NCI-H82 treated with DMSO at 0.1 percent for 48 hours (cell line): ENCODE data around the gene PRRT2.

Source experiments
- DNase-seq: peaks from one replicate; lab custom pipeline; 2025; ENCODE audit not compliant: unreplicated experiment; lab: John Stamatoyannopoulos, UW

PRRT2 gene

DNA sequence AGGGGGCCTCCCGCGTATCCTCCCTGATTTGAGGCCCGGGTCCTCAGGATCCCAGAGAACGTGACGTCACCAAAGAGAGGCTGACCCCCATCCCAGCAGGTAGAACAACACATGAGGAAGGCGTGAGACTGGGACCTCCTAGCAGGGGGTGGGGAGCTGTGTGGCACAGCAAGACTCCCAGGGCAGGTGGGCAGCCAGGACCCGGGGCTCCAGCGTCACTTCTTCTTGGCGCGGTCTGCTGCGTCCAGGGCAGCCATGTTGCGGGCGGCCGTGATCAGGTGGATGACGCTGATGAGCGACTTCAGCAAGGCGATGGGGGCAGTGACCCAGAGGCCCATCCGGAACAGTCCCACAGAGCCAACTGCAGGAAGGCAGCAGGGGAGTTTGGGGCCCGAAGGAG, 47.0 kb downstream of the PRRT2 start:
- no peak for DNase-seq

DNA sequence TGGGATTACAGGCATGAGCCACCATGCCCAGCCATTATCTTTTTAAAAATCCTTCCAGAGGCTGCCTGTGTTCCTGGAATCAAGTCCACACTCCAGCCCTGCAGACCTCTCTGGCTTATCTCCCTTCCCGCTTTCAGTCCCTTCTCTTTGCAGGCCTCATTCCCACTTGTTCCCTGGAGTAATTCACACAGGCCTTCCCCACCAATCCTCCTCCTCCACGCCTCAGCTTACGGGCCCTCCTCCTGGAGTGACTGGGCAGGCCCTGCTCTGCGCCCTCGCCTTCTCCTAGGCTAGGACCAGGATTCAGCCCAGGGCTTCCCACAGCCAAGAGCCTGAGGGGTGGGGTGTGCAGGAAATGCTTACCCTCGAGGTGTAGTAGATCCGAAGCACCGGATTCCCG, 48.2 kb downstream of the PRRT2 start:
- no peak for DNase-seq

DNA sequence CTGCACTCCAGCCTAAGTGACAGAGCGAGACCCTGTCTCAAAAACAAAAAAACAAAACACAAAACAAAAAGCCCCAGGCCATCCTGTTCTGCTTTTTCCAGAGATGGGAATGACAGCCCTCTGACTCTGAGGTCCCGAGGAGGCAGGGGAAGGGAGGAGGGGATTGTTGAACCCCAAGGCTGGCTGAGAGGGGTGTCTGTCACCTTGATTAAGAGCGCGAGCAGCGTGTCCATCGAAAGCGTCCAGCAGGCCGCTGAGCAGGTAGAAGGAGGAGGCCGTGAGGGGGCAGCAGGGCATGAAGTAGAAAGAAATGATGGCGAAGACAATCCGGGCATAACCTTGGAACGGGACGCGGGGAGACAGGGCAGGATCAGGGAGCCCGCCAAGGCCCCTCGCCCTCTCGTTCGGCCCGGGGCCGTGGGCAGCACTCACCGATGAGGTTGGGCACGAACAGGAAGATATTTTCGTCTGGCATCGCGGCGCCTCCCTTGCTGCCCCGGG, 50.4 kb downstream of the PRRT2 start:
- no peak for DNase-seq

DNA sequence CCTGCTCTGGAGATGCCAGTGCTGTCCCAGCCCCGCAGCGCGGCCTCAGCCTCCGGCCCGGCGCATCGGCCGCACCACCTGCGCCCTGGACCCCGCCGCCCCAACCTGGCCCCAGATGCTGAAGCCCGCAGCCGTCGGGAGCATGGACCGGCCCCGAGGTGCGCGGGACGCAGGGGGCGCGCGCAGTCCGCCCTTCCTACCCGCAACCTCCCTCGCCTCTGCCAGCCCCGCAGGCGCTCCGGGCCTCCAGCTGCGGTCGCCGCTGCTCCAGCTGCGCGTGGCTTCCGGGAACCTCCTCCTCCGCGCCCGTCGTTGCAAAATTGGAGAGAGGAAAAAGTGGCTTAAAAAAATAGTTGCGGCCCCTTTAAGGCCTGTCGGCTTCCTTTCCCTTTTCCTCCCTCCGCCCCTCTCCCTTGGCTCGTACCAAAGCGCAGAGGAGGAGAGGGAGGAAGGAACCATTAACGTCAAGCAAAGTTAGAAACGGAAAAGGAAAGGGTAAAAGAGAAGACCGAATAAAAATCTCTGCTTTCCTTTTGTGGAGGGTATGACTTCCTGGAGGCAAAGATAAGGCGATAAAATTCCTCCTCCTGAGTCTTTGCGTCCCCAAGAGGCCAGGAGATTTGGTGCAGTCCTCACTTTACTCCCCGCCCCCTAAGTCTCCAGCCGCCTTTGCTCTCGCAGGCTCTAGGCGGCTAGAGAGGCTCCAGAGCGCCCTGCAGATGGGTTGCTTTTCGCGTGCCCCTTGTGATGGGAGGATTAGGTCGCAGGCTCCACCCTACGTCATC, 51.1 kb downstream of the PRRT2 start, which contains the start of gene CDIPT:
Gene CDIPT (minus strand): TSS at position 343 of the 785 bp plus-strand sequence. CDS start 369 bp downstream, outside the sequence.
- peak; percentile 84 for DNase-seq

DNA sequence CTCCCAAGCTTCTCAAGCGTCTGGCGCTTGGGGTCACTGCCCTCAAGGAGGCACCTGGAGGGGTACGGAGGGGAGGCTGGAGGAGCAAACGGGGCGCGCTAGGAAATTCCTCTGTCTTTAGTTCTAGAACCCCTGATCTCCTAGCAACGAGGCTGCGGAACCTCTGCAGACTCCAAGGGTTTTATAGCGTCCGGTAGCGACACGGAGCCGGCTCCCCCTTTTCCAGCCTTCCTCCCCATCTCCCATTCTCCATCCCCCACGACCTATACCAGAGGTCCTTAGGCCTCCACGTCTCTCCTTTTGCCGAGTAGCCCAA, 51.6 kb downstream of the PRRT2 start:
- no peak for DNase-seq

DNA sequence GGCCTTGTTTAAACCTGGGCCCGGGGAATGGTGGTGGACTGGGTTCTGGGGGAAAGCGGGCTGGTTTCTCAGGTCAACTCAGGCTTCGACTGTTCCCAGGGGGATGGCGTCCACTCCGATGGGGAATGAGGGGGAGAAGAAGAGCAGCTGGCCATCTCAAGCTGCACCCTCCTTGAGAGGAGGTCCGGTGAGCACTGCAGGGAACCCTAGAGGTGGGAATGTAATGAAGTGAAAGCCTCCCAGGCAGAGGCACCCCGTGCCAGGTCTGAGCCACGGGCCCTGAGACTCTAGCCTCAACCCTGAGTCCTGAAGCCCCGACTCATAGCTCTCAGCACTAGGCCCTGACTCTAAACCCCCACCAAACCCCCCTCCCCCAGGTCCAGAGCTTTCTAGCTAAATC, 52.2 kb downstream of the PRRT2 start:
- DNase-seq: no peak
